Activated CD8-positive, alpha-beta memory T cell treated with anti-CD3 and anti-CD28 coated beads for 1 hour (primary cell): ENCODE measurements around the gene KRTAP5-1.

Experiments used
- DNase-seq, 2 donors: peaks; one replicate each; pipeline ENCODE4 v3.0.0-alpha.2; 2020; ENCODE audit warnings: low read depth in 1 of 2; ENCODE audit errors: extremely low read depth in 1 of 2

Gene KRTAP5-1

DNA sequence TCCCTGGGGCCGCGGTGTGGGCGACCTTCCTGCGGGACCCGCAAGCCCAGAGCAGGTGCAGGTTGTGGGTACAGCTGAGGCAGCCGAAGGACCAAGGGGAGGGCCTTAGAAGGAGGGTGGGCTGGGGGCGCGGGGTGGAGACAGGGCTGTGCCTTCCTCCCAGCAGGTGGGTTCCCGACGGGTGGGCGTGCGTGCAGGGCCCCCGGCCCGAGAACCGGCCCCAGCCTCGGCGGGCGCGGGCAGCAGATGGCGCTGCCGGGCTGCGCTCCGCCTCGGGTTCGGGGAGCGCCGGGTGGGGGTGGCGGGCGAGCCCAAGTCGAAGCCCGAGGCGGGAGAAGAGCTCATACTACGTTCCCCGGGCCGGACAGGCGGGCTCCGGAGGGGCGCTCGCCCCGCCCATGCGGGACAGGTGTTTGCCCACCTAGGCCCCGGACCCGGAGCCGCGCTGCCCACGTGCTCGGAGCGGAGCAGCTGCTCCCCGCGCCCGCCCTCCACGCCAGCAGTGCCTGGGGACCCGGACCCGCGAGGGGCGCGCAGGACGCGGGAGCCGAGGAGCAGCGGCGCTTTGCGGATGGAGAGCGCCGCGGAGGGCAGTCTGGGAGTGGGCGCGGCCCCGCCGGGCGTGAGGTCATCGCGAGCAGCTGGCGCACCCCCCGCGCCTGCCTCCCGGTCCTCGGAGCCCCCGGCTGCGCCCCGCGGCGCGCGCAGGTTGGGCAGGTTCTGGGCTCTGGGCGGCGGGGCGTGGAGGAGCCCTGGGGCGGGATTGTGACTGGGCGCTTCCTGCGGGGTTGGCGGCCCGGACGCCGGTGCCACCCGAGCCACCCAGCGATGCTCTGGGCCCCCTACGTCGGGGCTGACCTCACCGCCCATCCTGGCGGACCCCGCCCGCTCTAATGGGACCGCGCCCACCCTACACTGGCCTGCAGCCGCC lies 38.3 kb downstream of the KRTAP5-1 start:
- DNase-seq = peak in 1 of 2 donors; percentile 29

DNA sequence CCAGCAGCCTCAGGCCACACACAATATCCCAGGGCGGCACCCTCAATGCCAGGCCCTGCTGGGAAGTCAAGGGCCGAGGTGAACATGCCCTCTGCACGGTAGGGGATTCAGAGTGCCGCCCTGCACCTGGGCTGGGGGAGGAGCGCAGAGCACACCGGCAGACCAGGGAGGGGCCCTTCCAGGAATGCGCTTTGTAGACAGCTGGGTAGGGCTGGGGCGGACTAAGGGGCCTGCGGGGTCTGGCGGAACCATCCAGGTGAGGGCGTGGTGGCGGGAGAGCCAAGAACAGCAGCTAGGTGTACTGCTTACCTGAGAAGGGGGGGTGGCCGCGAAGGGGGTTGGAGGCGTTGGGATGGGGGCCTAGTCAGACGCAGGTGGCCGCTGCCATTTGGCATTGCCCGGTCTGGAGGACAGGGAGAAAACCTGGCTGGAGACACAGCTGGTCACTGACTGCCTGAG lies 39.0 kb downstream of the KRTAP5-1 start:
- no peak for DNase-seq

DNA sequence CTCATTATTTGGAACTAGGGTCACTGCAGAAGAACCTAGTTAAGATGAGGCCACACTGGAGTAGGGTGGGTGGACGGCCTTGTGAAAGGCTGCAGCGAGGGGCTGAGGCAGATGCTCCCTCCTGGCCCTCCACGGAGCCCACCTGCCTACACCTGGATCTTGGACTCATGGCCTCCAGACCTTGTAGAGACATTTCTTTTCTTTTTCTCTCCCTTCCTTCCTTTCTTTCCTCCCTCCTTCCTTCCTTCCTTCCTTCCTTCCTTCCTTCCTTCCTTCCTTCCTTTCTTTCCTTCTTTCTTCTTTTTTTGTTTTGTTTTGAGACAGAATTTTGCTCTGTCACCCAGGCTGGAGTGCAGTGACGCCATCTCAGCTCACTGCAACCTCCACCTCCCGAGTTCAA lies 39.7 kb downstream of the KRTAP5-1 start:
- no peak for DNase-seq

GRCh38 chr11:1544536-1544935 lies 40.5 kb downstream of the KRTAP5-1 start:
- DNase-seq = no peak

DNA sequence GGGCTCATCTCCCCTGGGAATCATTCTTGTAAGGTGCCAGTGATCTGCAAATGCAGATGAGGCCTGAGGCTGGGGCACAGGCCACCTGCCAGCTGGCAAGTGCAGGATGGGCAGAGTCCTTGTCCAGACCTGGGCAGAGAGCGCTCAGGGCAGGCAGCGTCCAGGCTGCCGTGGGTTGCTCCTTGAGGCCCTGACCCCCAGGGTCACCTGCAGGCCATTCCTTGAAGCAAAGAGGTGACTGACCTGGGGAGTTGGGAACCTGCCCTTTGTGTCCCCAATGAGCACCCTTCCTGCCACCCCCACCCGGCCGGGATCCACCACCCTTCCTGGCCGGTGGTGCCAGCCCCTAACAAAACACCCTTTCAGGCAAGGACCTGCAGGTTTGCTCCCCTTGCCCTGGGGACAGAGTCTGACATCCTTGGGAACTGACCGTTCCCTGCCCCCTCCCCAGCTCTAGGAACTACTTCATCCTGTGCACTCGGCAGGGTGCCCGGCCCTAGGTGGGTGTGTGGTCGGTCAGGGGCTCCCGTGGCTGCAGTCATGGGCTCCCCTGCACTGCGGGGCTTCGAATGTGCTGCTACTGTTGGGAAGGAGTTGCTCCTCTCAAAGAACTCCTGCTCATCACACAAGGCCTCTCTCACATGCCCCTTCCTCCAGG lies 41.3 kb downstream of the KRTAP5-1 start:
- no peak for DNase-seq

- no peak for DNase-seq
Measured at GRCh38 chr11:1542267-1542666, 42.8 kb downstream of the KRTAP5-1 start.

DNA sequence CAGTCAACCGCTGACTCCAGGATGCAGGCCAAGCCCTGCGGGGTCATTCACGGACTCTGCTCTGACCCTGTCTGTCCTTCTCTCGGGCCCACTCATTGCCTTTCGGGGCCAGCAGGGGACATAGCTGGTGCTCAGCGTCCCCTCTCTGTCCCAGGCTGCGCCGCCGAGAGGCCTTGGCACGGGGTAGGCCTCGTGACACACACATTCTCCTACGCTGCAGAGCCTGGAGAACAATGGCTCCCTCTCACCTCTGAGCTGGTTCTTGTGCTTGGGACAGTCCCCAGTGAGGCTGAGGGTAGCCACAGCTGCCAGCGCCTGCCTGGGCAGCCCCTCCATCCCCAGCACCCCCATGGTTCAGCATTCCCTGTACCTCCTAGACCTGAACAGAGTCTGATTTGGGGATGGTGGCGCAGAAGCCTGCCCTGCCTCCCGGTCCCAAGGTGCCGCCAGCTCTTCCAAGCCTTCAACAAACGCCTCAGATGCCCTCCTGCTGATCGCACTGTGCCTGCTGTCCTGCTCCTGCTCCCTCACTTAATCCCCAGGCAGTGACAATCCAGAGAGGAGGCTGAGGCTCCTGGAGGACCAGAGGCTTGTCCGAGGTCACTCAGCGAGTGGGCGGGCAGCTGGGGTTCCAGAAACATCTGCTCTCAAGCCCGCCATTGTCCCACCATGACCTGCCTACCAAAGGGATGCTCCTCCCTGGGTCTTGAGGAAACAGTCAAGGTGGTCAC lies 43.4 kb downstream of the KRTAP5-1 start:
- DNase-seq = no peak

GRCh38 chr11:1540074-1540473 lies 45.0 kb downstream of the KRTAP5-1 start:
- no peak for DNase-seq

DNA sequence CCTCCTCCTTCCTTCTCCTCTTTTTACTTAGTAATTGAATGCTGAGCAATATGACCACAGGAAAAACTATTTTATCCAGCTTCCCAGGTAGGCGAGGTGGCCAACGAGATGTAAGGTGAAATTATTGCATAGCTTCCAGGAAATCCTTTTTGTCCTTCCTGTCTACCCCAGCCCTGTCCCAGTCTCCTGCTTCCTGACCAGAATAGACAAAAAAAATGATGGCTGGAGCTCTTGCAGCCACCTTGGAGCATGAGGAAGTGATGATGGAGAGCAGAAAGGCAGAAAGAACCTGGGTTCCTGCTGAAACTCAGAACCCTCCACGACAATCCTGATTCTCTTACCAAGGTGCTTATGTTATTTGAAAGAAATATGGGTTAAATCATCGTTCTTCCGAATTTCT lies 46.9 kb downstream of the KRTAP5-1 start:
- no peak for DNase-seq

- DNase-seq = no peak
Measured at GRCh38 chr11:1536065-1536843, 48.8 kb downstream of the KRTAP5-1 start.

GRCh38 chr11:1534682-1535081 lies 50.4 kb downstream of the KRTAP5-1 start:
- no peak for DNase-seq
